ENCODE results near the gene DOK3. TPM values are rescaled to one million over a fixed set of nuclear protein-coding genes. Genes with fewer than 3 reads are reported as not detected.

Gene DOK3
- total and polyA plus RNA-seq, 8 donors = 5.8 to 90.5 (median 7.1) TPM

DNA sequence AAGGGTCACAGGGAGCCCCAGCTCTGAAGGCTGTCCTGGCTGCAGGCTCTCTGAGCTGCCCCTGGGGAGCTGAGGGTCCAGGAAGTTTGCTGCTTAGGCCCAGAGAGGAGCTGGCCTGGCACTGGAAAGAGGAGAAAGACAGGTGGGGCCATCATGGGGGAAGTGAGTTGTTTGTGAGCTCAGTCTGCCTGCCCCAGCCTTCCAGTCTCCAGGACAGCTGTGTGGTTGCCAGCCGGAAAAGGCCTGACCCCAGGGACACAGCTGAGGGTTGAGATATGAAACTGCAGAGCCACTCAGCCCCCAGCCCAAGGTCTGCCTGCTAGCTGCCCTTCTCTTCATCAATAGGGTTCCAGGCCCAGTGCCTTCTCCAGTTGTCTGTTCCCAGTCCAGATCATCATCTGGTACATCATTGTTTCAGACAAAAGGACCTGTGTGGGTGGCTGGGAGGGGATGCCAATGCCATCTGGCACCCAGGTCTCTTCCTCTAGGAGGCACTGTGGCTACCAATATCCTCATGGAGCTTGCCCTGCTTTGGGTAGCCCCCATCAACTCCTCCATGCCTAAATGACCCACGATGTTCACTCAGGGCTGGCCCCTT is 11.4 kb upstream of the DOK3 start:
- TF ChIP-seq, protein P1, sequence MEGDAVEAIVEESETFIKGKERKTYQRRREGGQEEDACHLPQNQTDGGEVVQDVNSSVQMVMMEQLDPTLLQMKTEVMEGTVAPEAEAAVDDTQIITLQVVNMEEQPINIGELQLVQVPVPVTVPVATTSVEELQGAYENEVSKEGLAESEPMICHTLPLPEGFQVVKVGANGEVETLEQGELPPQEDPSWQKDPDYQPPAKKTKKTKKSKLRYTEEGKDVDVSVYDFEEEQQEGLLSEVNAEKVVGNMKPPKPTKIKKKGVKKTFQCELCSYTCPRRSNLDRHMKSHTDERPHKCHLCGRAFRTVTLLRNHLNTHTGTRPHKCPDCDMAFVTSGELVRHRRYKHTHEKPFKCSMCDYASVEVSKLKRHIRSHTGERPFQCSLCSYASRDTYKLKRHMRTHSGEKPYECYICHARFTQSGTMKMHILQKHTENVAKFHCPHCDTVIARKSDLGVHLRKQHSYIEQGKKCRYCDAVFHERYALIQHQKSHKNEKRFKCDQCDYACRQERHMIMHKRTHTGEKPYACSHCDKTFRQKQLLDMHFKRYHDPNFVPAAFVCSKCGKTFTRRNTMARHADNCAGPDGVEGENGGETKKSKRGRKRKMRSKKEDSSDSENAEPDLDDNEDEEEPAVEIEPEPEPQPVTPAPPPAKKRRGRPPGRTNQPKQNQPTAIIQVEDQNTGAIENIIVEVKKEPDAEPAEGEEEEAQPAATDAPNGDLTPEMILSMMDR (IDR thresholded peaks at IDR 0.05) = no peak
- no peak overlapping the region for H3K4me3 ChIP-seq
- peaks cover 4 to 16% of the 10 kb centered on the region in 2 donors for H3K4me1 ChIP-seq
- intact Hi-C loops (cut with DNase I) = no loop called here
- no peak for ATAC-seq
- no peak for DNase-seq
- no peaks in the 10 kb centered on the region for H3K9me3 ChIP-seq
- H3K36me3 ChIP-seq = peaks cover 0 to 68% of the 10 kb centered on the region in 2 donors
- no peaks in the 10 kb centered on the region for H3K27me3 ChIP-seq
- no peak overlapping the region for H3K27ac ChIP-seq

DNA sequence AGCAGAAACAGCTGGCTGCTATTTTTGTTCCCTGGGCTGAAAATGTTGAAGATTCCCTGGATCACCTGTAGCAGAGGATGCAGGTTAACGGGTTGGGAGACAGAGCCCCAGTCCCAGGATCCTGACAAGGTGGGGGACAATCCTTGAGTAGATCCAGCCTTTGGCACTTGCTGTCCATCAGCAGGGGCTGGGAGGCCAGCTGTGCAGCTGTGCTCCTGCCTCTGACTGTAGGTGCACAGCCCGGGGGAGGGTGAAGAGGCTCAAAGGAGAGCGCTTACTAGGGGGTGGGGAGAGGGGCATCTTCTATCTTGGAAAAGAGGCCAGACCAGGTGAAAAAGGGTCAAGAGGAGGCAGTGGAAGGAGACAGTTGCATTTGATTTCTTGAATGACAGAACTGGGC is 10.6 kb upstream of the DOK3 start:
- intact Hi-C loops (cut with DNase I) = no loop called here
- Histone ChIP-seq H3K27me3 (no peaks in the 10 kb centered on the region), H3K4me1 (peaks cover 9 to 23% of the 10 kb centered on the region in 2 donors), H3K4me3 (no peak overlapping the region), H3K36me3 (peaks cover 0 to 66% of the 10 kb centered on the region in 2 donors), H3K9me3 (no peaks in the 10 kb centered on the region), H3K27ac (no peak overlapping the region)
- TF ChIP-seq, protein P1 (IDR thresholded peaks at IDR 0.05) = no peak
- no peak for DNase-seq
- ATAC-seq = no peak

DNA sequence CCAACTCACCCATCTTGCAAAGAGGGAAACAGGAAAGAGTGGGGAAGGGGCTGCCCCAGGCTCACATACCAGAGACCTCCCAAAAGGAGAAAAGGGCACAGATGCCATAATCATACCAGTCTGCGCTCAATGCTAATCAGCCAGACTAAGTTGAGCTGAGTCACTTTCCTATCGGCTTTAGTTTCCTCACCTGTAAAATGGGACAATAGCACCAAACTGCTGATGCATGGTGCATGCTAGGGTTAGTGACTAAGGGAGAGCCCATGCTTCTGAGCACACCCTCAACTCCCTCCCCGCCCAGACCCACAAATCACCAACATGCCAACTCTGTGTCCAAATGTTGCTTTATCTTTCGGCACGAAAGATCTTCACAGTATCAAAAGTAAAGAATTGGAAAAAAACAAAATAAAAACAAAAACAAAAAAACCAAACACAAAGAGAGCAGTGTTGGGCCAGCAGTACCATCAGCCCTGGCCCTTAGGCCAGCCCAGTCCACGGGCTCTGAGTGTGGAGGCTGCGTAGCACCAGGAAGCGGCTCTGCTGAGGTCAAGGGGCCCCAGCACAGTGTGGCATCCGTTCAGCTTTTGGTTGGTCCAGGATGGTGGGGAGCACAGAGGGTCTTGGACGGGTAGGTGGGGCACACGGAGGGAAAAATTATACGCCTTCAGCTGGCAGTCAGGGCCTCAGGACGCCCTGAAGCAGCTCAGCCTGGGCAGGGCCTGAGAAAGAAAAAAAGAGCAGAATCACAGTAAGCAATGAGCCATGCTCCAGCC is 10.0 kb upstream of the DOK3 start:
- Histone ChIP-seq H3K27me3 (no peaks in the 10 kb centered on the region), H3K4me1 (peaks cover 9 to 29% of the 10 kb centered on the region in 2 donors), H3K36me3 (peaks cover 0 to 66% of the 10 kb centered on the region in 2 donors), H3K9me3 (no peaks in the 10 kb centered on the region), H3K4me3 (no peak overlapping the region), H3K27ac (no peak overlapping the region)
- TF ChIP-seq, protein P1 (IDR thresholded peaks at IDR 0.05) = no peak
- no peak for DNase-seq
- intact Hi-C loops (cut with DNase I) = no loop called here
- ATAC-seq = no peak

DNA sequence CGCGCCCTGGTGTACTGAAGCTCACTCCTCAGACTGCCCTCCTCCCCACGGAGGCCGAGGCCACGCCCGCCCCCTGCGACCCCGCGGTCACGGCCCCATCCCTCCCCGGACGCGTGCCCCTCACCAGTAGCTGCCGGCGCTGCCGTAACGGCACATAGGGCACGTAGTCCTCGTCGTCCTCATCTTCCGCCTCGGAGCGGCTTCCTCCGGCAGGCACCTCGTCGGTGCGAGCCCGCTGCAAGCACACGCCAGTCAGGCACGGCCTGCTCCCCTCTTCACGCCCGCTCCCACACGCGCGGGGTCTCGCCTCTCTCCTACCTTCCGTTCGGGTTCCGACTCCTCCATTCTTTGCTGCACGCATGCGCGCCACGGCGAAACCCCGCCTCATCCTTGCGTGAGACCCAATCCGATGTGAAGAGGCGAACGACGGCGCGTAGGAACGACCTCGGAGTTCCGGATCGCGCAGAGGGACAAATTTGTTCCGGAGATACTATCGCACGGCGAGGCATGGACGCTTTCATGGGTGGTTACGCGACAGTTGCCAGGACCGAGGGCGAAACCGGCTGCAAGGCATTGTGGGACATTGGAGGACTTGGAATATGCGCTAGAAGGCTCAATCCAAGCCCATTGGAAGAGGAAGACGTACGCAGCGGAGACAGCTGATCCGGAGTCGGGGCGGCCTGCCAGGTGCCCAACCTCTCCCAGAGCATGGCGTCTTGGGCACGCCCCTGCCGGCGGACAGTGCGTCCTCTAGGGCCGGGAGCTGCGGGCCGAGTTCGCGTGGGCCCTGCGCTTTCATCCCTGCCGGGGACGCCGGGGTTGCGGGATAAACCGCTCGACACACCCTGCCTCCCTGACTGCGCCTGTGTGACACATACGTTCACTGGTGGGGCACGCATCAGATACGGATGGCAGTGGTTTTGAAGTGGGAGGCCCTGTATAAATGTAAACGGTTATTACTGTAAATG is 7.3 kb upstream of the DOK3 start, which contains the start of gene DDX41:
Gene DDX41 (minus strand): TSS at position 361 of the 968 bp plus-strand sequence. CDS start 16 bp downstream, at position 345.
- Histone ChIP-seq H3K4me1 (peaks cover 9 to 34% of the 10 kb centered on the region in 2 donors), H3K4me3 (peak within 1 kb of the TSS; percentile 98), H3K27me3 (no peaks in the 10 kb centered on the region), H3K9me3 (no peaks in the 10 kb centered on the region), H3K27ac (peak within 1 kb of the TSS; percentile 76 to 86), H3K36me3 (peaks cover 0 to 67% of the 10 kb centered on the region in 2 donors)
- intact Hi-C loops (cut with DNase I) = no loop called here
- TF ChIP-seq, protein P1 (IDR thresholded peaks at IDR 0.05) = no peak
- ATAC-seq (peak; percentile 92), DNase-seq (peak; percentile 97 to 99 (median 98))
